ENCODE results near the gene TBX19.

Gene TBX19

DNA sequence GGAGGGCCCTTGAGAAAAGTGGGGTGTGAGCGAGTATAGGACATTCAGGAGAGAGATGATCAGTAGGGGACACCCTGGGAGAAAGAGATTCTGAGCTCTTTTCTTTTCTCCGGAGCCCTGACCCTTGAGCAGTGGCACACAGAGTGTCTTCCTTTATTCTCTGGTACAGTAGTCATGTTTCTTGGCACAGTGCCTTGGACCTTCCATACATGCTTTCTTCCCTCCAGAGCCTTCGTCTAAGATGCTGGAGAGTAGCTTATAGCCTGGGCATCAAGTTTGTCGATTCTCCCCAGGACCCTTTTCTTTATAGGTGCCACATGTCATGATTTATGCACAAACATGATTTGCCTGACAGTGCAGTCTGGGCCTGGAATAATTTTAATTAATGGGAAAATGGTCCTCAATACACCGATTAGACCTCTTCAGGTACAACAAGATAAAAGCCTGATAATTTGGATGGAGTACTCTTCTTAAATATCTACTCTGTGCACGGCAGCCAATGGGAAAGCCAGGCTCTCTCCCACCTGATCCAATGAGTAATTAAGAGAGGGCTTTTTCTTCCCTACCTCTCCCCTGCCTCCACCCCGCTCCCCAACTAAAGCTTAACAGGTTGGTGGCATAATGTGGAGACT is at the start of gene TBX19:
TBX19 (plus strand) TSS at position 582 of the 632 bp plus-strand sequence. CDS start 214 bp downstream, outside the sequence.
- DNase-seq (ENCODE audit: extremely low spot score, insufficient read length, low read depth), result no peak
- no peak for FAIRE-seq

DNA sequence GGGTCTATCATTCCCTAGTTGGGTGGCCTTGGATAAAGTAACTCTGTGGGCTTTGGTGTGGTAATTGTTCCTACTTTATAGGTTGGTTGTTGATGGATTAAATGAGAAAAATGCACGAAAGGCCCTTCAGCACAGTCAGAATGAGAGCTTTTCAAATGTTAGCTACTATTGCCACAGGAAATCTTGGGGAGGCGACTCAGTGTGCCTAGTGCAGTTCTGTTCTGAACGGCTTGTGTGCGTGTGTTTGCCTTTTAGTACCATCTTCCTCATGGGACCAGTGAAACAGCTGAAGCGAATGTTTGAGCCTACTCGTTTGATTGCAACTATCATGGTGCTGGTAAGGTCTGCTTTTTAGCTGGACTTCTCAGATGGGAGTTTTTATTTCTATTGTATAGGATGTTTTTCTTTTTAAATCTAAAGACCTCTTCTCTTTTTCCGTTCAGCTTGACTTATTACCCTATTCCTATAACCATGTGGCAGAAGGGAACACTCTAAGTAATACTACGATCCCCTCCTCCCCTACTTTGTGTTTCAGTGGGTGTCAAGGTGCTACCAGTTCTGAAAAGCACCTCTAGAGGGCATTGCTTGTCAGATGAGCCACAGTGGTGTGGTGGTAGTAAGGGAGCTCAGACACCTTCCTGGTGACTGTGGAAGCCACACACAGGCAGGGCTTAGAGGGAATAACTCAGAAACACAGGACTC is 45.7 kb upstream of the TBX19 start:
- no peak for DNase-seq (ENCODE audit: extremely low spot score, insufficient read length, low read depth)
- peak; percentile 74 for FAIRE-seq

- FAIRE-seq, result no peak
- no peak for DNase-seq (ENCODE audit: extremely low spot score, insufficient read length, low read depth)
Observed at GRCh38 chr1:168235548-168235885, 45.2 kb upstream of the TBX19 start.

DNA sequence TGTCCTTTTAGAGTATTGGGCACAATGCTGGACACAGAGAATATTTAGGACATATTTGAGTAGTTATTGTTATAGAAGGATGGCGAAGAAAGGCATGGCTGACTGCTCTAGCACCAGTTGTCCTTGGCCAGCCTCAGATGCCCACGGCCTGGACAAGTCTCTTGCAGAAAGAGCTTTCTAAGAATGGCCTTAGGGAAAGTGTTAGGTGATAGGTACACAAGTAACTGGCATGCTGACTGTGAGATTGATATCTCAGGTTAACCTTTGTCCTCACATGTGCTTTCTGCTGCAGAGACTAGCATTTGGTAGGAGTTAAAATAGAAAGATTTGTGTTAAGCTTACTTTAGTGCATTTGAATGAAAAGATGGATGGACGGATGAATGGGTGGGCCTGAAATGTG is 44.7 kb upstream of the TBX19 start:
- FAIRE-seq (no peak), DNase-seq (ENCODE audit: extremely low spot score, insufficient read length, low read depth) (no peak)

DNA sequence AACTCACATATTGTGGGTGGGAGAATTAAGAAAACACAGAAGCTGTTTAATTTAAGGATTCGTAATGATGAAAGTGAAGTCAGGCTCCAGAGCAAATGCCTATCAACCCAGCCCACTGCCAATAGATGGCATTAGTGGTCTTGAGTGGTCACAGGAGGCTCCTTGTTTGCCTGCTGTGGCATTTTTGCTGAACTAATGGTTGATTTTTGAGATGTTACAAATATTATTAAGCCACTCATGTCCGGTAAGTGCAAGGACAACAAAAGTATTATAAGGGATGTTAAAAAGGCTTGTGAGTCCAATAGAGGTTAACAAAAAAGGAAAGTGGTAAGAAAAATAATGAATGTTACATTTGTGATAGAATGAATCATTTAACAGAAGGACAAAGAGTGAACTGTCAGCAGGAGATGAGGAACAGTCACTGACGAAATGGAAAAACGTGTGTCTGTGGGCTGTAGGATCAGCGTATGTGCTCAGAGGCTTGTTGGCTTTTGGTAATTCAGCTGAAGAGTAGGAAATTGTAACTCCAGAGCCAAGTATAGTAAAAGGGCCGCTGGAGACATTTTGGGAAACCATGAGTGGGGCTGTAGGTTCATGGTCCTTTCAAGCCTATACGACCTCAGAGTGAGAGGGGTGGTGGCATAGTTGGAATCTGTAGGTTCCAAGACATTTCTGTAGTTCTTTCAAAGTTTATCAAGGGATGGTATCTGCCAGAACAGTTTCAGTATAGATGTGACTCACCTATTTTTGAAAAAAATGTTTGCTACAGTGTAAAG is 43.7 kb upstream of the TBX19 start:
- FAIRE-seq (no peak), DNase-seq (ENCODE audit: extremely low spot score, insufficient read length, low read depth) (no peak)

DNA sequence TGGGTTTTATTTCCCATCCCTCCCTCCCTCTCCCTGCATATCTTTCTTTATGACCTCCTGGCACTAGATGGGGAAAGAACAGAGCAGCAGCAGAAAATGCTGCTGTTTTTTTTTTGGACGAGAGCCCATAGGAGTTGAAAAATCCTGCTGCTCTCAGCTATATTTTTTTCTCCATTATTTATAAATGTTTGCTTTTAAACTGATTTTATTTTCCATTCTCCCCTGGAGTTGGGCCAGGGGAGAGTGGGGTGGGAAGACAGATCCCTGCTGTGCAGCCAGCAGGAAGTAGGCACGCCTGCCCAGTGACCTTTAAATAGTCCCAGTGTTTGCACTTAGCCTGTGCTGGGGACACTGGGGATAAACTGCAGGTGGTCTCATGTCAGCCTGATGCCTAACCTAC is 37.5 kb upstream of the TBX19 start:
- FAIRE-seq (no peak), DNase-seq (ENCODE audit: extremely low spot score, insufficient read length, low read depth) (no peak)

DNA sequence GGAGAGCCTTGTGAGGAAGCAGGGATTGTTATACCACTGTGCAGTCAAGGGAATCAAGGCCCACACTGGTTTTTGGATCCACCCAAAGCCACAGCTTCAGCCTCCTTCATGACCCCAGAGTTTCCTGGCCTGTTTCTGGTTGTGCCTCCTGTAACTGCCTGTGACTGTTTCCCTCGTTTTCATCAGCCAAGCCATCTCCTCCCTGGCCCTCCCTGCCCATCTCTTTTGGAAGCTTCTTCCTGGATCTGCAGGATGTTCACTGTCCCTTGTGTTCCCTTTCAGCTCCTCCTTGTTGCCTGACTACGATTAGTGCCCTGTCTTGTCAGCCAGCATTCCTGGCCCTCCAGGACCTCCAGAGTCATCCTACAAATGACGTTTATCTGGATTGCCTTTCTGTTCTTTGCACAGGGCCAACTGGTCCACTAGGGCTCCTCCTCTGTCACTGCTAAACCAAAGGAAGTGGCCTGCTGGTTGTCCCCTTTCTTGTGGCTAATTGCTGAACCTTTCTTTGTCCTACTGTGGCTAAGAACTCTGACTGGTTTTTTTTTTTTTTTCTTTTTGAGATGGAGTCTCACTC is 37.0 kb upstream of the TBX19 start:
- DNase-seq (ENCODE audit: extremely low spot score, insufficient read length, low read depth) (no peak), FAIRE-seq (no peak)

DNA sequence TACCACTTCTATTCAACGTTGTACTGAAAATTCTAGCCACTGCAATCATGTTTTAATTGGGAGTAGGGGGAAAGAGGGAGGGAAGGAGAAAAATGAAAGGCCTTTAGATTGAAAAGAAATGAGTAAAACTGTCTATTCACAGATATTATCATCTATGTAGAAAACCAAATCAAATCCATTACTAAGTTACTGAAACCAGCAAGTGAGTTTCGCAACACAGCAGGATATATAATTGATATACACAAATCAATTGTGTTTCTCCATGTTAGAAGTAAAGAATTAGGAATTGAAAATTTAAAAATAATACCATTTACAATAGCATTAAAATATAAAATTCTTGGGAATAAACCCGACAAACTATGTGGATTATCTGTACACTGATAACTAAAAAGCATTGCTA is 35.6 kb upstream of the TBX19 start:
- DNase-seq (ENCODE audit: extremely low spot score, insufficient read length, low read depth) (no peak), FAIRE-seq (no peak)

GRCh38 chr1:168246506-168246905 is 34.2 kb upstream of the TBX19 start:
- DNase-seq (ENCODE audit: extremely low spot score, insufficient read length, low read depth) (no peak), FAIRE-seq (no peak)

DNA sequence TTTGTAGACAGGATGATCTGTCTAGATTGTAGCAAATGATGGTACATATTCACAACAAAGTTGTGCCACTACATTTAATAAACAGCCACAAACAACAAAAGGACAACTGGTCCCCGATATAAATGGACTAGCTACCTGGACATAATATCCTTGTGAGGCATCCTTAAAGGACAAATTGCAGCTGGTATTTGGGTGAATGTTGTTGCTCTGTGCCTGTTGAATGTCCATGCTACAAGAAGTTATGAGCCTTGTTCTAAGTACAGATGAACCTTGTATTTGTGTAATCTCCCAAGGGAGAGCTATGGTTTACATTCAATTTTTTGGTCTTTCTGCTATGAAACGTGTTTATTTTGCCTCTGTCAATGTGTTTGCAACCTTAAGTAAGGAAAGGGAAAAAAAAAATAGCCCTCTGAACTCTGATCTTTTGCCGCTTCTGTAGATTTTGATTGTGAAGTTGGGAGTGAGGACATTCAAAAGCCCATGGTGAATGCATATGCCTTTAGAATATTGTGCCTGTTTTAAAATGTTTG is 28.4 kb upstream of the TBX19 start:
- no peak for DNase-seq (ENCODE audit: extremely low spot score, insufficient read length, low read depth)
- FAIRE-seq, result no peak

DNA sequence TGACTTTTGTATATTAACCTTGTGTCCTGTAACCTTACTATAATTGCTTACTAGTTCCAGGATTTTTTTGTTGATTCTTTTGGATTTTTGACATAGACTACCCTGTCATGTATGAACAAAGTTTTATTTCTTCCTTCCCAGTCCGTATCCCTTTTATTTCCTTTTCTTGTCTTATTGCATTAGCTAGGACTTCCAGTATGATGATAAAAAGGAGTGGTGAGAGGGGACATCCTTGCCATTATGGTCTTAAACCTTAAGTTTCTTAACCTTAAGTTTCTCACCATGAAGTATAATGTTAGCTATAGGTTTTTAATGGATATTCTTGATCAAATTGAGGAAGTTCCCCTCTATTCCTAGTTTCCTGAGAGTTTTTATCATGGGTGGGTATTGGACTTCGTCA is 24.5 kb upstream of the TBX19 start:
- FAIRE-seq, result no peak
- DNase-seq (ENCODE audit: extremely low spot score, insufficient read length, low read depth), result no peak

DNA sequence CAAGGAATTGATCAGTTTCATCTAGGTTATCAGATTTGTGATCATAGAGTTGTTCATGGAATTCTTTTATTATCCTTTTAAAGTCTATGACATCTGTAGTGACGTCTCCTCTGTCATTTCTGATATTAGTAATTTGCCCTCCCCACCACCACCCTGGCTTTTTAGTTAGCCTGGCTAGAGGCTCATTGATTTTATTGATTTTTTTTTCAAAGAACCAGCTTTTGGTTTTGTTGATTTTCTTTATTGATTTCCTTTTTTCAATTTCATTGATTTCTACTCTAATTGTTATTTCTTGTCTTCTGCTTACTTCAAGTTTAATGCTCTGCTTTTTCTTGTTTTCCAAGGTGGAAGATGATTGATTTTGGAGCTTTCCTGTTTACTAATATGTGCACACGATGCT is 23.3 kb upstream of the TBX19 start:
- DNase-seq (ENCODE audit: extremely low spot score, insufficient read length, low read depth), result no peak
- FAIRE-seq, result no peak

DNA sequence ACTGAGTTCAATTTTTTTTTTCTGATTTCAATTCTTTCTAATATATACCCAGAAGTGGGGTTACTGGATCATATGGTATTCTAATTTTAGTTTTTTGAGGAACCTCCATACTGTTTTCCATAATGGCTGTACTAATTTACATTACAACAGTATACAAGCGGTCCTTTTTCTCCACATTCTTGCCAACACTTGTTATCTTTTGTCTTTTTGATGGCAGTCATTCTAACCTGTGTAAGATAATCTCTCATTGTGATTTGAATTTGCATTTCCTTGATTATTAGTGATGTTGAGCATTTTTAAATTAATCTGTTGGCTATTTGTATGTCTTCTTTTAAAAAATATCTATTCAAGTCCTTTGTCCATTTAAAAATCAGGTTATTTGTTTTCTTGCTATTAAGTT is 21.1 kb upstream of the TBX19 start:
- FAIRE-seq, result no peak

DNA sequence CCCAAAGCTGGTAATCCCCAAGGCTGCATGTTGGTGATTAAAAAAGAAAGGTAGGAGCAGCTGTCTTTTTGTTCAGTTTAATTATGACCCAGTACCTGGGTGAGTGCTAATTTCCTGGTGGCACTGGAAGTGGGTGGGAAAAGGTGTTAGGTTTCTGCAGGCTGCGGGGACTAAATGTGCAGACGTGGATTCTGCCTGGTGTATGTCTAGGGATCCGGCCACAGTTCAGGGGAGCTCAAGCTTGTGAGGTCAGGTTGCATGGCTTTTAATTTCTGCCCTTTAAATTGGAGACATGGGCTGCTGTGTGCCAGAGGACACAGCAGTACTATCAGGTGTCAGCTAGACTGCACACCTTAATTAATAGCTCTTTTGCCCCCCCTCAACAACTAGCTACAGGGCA is 20.3 kb upstream of the TBX19 start:
- no peak for FAIRE-seq
- DNase-seq (ENCODE audit: extremely low spot score, insufficient read length, low read depth), result no peak

More for the DNA sequence above, 21.1 kb upstream of the TBX19 start:
- DNase-seq (ENCODE audit: extremely low spot score, insufficient read length, low read depth), result no peak

- DNase-seq (ENCODE audit: extremely low spot score, insufficient read length, low read depth), result no peak
- no peak for FAIRE-seq
Observed at GRCh38 chr1:168261390-168261789, 19.3 kb upstream of the TBX19 start.

DNA sequence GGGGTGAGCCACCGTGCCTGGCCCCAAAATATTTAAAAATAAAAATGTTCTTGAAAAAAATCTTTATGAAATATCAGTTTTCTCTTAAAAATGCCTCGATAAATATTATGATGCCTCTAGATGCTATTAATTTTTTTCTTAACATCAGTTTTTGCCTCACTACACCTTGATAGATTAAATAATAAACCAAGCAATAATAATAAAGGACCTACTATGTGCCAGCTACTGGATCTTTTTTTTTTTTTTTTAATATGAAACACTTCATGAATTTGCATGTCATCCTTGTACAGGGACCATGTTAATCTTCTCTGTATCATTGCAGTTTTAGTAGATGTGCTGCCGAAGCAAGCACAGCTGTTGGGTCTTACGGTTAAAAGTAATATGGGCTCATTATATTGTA is 17.5 kb upstream of the TBX19 start:
- no peak for FAIRE-seq
- DNase-seq (ENCODE audit: extremely low spot score, insufficient read length, low read depth), result no peak

DNA sequence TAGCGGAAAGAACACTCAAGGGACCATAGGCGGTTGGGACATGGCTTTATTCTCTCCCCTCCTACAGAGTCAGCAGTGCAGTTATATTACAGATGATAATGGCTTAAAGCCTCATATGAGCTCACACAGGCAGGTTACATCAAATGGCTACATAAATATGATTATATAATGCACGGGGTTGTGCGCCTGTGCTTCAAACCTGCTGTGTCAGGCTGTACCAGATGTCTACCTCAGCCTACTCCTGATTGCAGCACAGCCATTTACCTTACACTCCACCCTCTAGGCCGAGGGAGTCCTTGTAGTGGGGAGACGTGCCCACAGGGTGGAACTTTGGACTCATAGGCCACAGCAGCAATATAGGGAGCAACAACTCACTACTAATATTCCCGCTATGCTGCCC is 16.4 kb upstream of the TBX19 start:
- FAIRE-seq, result no peak
- DNase-seq (ENCODE audit: extremely low spot score, insufficient read length, low read depth), result no peak

DNA sequence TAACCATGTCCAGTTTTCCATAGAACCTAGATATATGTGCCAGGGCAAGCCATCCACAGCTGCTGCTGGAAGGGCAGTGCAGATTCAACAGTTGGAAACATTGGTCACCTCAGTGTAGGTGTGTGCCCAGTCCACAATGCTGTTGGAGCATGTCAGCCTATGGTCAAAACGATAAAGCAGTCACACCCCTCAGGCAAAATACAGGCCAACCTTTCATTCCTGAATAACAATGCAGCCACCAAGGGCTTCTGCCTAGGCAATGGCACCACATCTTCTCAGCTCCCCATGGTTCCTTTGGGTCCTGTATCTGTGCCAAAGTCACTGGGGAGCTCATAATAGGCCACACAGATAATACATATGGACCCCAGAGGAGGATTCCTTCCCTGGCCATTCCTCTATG is 15.1 kb upstream of the TBX19 start:
- FAIRE-seq (no peak), DNase-seq (ENCODE audit: extremely low spot score, insufficient read length, low read depth) (no peak)

DNA sequence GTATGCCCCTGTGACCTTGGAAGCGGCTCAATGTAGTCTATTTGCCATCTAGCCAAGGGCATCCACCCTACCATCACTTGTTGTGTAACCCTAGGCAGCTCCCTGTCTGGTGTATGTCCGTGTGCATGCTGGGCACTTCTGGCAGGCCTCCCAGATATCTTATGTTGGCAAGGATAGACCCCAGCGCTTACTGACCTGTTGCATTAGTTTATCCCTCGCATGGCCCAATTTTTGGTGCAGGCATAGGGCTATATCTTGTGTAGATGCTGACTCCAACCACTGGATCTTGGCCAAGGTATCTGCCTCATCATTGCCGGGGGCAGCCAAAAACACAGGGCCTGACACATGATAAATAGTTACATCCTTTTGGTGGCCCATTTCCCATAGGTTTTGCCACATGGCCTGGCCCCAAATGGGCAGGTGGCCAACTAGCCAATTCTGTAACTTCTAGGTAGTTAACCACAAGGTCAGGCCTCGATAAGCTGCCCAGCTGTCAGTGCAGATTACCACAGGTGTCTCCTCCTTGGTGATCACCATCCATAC is 14.0 kb upstream of the TBX19 start:
- no peak for FAIRE-seq
- DNase-seq (ENCODE audit: extremely low spot score, insufficient read length, low read depth), result no peak

DNA sequence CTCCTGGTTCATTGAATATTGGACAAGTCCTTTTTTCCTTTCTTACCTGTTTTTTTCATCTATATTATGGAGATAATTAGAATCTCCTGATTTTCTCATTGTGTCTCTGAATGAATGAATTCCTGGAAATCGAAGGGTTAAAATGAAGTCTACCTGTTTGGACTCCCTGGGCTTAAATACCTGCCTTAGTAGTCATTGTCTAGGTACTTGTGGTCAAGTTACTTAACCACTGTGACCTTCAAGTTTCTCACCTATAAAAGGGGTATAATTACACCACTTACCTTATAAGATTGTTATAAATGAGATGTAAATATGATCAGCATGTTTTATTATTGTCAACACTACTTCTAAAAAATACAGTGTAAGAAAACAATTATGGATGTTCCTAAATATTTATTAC is 9.0 kb upstream of the TBX19 start:
- DNase-seq (ENCODE audit: extremely low spot score, insufficient read length, low read depth) (no peak), FAIRE-seq (no peak)

GRCh38 chr1:168273575-168273974 is 7.1 kb upstream of the TBX19 start:
- FAIRE-seq (peak; percentile 49), DNase-seq (ENCODE audit: extremely low spot score, insufficient read length, low read depth) (no peak)

Data from GM18507 (cell line).